Occipital lobe (tissue), 3 donors: ENCODE data around the gene AGER. TPM values are rescaled to one million over a fixed set of nuclear protein-coding genes. Genes with fewer than 3 reads are reported as not detected.
"Not testable (repeated sequence)": the region's sequence is repeated elsewhere in the genome, so short reads cannot be mapped to it uniquely, and the experiment has no call there.

Experiments used
- DNase-seq: peaks from one replicate; lab custom pipeline; 2025; lab: John Stamatoyannopoulos, UW
- small RNA-seq: library from RNA; depleted of rRNA; stranded (forward); fragments of <200 nt; gene quantifications from one replicate; pipeline ENCODE3, GENCODE V24; 2014
- total RNA-seq: library from RNA; depleted of rRNA; stranded (reverse); fragments of >200 nt; gene quantifications from one replicate; pipeline ENCODE4 v1.2.3, GENCODE V29; 2014

The AGER gene
- total RNA-seq, 1 donor from 2014 or later = 0.78 TPM

- no peak for DNase-seq
Measured at GRCh38 chr6:32149932-32150870, 33.9 kb downstream of the AGER start.

GRCh38 chr6:32149092-32149755 is 34.8 kb downstream of the AGER start:
- no peak for DNase-seq

- DNase-seq = no peak
Measured at GRCh38 chr6:32148289-32149091, 35.6 kb downstream of the AGER start.

GRCh38 chr6:32147401-32148132 is 36.5 kb downstream of the AGER start:
- DNase-seq = no peak

- DNase-seq = no peak
Measured at GRCh38 chr6:32146687-32147086, 37.4 kb downstream of the AGER start.

- DNase-seq = no peak
Measured at GRCh38 chr6:32146287-32146686, 37.8 kb downstream of the AGER start.

- DNase-seq = not testable (repeated sequence)
Measured at GRCh38 chr6:32144238-32144637, 39.8 kb downstream of the AGER start.

GRCh38 chr6:32140420-32141046 is 43.5 kb downstream of the AGER start:
- no peak for DNase-seq

- DNase-seq = no peak
Measured at GRCh38 chr6:32139590-32139989, 44.5 kb downstream of the AGER start.

GRCh38 chr6:32137454-32137853 is 46.6 kb downstream of the AGER start:
- DNase-seq = no peak

- DNase-seq = no peak
Measured at GRCh38 chr6:32133786-32134185, 50.3 kb downstream of the AGER start.

- no peak for DNase-seq
Measured at GRCh38 chr6:32132110-32132509, 51.9 kb downstream of the AGER start.

- no peak for DNase-seq
Measured at GRCh38 chr6:32131439-32131948, 52.6 kb downstream of the AGER start.

Small RNA genes lying within 50 kb of the gene (small RNA-seq; reads per million reads assigned to genes)
- gene AL662884.1 (not detected), gene MIR6833 (not detected)

Other genes starting within 250 kb of the AGER start
- gene CFB, start 238.2 kb downstream of the AGER start, total RNA-seq = 0.62 TPM
- 37.4 TPM for gene NELFE, start 225.3 kb downstream of the AGER start, total RNA-seq
- gene SKIC2, start 225.1 kb downstream of the AGER start, total RNA-seq = 27.6 TPM
- gene DXO, start 212.1 kb downstream of the AGER start, total RNA-seq = 6.9 TPM
- gene C4A, start 202.2 kb downstream of the AGER start, total RNA-seq = 8.6 TPM
- 9.2 TPM for gene C4B, start 169.5 kb downstream of the AGER start, total RNA-seq
- not detected for gene CYP21A2, start 145.8 kb downstream of the AGER start, total RNA-seq
- 2.5 TPM for gene TNXB, start 74.9 kb downstream of the AGER start, total RNA-seq
- gene ATF6B, start 56.0 kb downstream of the AGER start, total RNA-seq = 15.4 TPM
- gene FKBPL, start 54.0 kb downstream of the AGER start, total RNA-seq = 3.3 TPM
- gene PRRT1, start 32.3 kb downstream of the AGER start, total RNA-seq = 0.78 TPM
- 15.1 TPM for gene PPT2, start 30.1 kb downstream of the AGER start, total RNA-seq
- gene EGFL8, start 19.7 kb downstream of the AGER start, total RNA-seq = 7.5 TPM
- gene AGPAT1, start 8.2 kb downstream of the AGER start, total RNA-seq = 13.6 TPM
- gene RNF5, start 5.8 kb downstream of the AGER start, total RNA-seq = 71.7 TPM
- 18.1 TPM for gene PBX2, start 5.9 kb upstream of the AGER start, total RNA-seq
- gene GPSM3, start 8.4 kb upstream of the AGER start, total RNA-seq = 0.78 TPM
- gene NOTCH4, start 39.8 kb upstream of the AGER start, total RNA-seq = 5.0 TPM
- not detected for gene TSBP1, start 187.7 kb upstream of the AGER start, total RNA-seq
- gene BTNL2, start 222.9 kb upstream of the AGER start, total RNA-seq = not detected